Neural cell (in vitro differentiated cells): ENCODE data around the gene CBLB.

Experiments used
- EZH2 ChIP-seq: fragments of 200-600, 300-800 bp; shearing (Covaris generic), sonication (generic); IDR thresholded peaks from 2 replicates; pipeline ENCODE4 v1.6.1; 2014; ENCODE audit warnings: antibody characterized with exemption, low read length, borderline replicate concordance, mild to moderate bottlenecking; ENCODE audit not compliant: insufficient read depth, poor library complexity, severe bottlenecking
- RAD21 ChIP-seq: fragments of 450-650 bp; conservative IDR thresholded peaks from 2 replicates; pipeline ENCODE4 v1.6.1; 2014; ENCODE audit warnings: antibody characterized with exemption, mild to moderate bottlenecking, moderate library complexity

DNA sequence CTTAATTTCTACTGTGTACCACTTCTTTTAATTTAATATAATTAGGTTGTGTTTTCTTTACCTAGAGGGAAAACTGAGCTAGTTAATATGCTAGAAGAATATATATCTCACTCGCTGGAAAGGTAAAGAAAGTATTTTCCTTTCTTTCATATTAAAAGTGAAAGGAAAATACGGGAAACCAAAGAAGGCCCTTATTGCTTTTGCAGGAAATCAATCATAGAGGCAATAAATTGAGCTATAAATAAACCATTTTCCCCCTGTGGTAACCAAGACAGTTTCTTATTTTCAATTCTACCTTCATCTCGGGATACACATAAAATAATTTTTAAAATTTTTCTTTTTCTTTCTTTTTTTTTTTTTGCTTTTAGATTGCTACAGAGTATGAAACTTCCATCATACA, 101.6 kb downstream of the CBLB start:
- TF ChIP-seq RAD21 = no peak
- TF ChIP-seq EZH2 = no peak
